HG03575 (cell line): ENCODE measurements around the gene TMIGD2.
"Not testable (repeated sequence)": the region's sequence is repeated elsewhere in the genome, so short reads cannot be mapped to it uniquely, and the experiment has no call there.

Experiments used
- ATAC-seq: cut with Tn5 transposase; IDR thresholded peaks from one replicate; pipeline ENCODE4 v1.9.1; 2021; ENCODE audit not compliant: unreplicated experiment, insufficient number of reproducible peaks, low FRiP score; ENCODE audit errors: extremely low read depth

TMIGD2 gene

GRCh38 chr19:4302243-4302640 is at the start of gene TMIGD2:
TSS of gene TMIGD2 (minus strand) at chr19:4302389. CDS start at chr19:4302385, 4 bp downstream.
- no peak for ATAC-seq

GRCh38 chr19:4350726-4351125 is 48.5 kb upstream of the TMIGD2 start:
- ATAC-seq: no peak

GRCh38 chr19:4350111-4350510 is 47.9 kb upstream of the TMIGD2 start:
- no peak for ATAC-seq

- not testable (repeated sequence) for ATAC-seq
Measured at GRCh38 chr19:4349225-4349624, 47.0 kb upstream of the TMIGD2 start.

- no peak for ATAC-seq
Measured at GRCh38 chr19:4347521-4347920, 45.3 kb upstream of the TMIGD2 start.

GRCh38 chr19:4346020-4346383 is 43.8 kb upstream of the TMIGD2 start:
- ATAC-seq: no peak

GRCh38 chr19:4345342-4346019 is 43.3 kb upstream of the TMIGD2 start:
- ATAC-seq: no peak

- no peak for ATAC-seq
Measured at GRCh38 chr19:4343370-4344307, 41.5 kb upstream of the TMIGD2 start, which contains the start of gene MPND. TSS of gene MPND (plus strand) at chr19:4343562. CDS start at chr19:4343594, 32 bp downstream.

- peak; percentile 63 for ATAC-seq
Measured at GRCh38 chr19:4342615-4343369, 40.6 kb upstream of the TMIGD2 start.

- no peak for ATAC-seq
Measured at GRCh38 chr19:4342314-4342614, 40.1 kb upstream of the TMIGD2 start.

- ATAC-seq: no peak
Measured at GRCh38 chr19:4338441-4339355, 36.5 kb upstream of the TMIGD2 start, which contains the start of gene STAP2. TSS of gene STAP2 (minus strand) at chr19:4338827. CDS start at chr19:4338753, 74 bp downstream.

GRCh38 chr19:4337906-4338440 is 35.8 kb upstream of the TMIGD2 start:
- no peak for ATAC-seq

- ATAC-seq: no peak
Measured at GRCh38 chr19:4334929-4335570, 32.9 kb upstream of the TMIGD2 start.

GRCh38 chr19:4329858-4330257 is 27.7 kb upstream of the TMIGD2 start:
- ATAC-seq: no peak

GRCh38 chr19:4328991-4329681 is 26.9 kb upstream of the TMIGD2 start:
- ATAC-seq: not testable (repeated sequence)

GRCh38 chr19:4328243-4328990 is 26.2 kb upstream of the TMIGD2 start:
- ATAC-seq: no peak

- no peak for ATAC-seq
Measured at GRCh38 chr19:4327877-4328242, 25.7 kb upstream of the TMIGD2 start.
